ENCODE results near the gene MICAL3.

Gene MICAL3

DNA sequence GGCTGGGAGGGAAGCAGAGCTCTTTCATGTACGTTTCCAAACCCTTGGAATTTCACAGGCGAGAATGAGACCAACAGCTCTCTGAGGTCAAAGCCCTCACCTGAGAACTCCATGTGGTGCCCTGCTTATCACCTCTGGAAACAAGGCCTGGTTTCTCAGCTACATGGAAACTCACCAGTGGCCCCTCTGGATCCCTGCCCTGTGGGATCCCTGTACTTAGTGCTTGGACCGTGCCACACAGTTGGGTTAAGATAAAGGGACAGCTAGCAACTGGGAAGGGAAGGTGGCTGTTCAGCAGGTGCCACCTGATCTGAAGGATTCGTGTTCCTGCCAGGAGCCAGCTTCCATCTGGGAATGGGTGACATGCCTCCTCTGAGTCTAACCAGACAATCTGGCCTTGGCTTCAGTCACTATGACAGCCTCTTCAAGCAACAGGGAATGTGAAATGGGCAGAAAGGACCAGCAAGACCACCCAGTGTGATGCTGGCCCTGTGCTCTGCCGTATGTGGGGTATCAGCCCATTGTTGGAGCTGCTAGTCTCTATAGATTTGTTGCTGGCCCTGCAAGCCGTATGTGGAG is 195.8 kb downstream of the MICAL3 start:
- no peak for DNase-seq

GRCh38 chr22:17827466-17827865 is 196.9 kb downstream of the MICAL3 start:
- no peak for DNase-seq

DNA sequence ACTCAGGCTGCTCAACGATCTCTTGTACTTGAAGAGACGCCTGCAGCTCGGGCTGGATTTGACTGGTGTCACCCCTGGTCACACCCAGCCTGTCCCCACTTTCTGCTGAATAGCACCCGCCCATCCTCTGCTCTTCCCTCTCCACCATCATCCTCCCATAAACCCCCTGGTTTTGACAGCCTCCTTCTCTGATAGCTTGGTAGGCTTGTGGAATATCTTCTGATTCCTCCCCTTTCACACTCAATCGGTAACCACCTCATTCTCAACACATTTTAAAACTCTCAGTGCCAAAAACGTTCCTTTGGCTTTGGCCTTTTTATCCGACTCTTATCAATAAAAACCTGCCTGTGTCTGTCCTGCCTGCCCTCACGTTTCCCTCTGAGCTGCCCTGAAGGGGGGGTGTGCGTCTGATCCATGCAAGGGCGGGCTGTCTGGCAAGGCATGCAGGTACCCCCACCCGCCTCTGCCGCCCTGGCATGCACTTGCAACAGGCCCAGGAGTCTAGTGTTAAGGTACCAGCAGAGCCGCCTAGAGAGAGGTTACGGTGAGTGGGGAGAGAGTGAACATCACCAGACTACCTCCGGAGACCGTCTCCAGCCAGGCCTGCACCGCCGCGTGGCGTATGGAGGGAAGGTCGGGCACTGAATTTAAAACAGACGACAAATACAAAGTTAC is 198.3 kb downstream of the MICAL3 start:
- DNase-seq, result no peak

- DNase-seq, result no peak
These were observed 199.9 kb downstream of the MICAL3 start for GRCh38 chr22:17824457-17824856.

DNA sequence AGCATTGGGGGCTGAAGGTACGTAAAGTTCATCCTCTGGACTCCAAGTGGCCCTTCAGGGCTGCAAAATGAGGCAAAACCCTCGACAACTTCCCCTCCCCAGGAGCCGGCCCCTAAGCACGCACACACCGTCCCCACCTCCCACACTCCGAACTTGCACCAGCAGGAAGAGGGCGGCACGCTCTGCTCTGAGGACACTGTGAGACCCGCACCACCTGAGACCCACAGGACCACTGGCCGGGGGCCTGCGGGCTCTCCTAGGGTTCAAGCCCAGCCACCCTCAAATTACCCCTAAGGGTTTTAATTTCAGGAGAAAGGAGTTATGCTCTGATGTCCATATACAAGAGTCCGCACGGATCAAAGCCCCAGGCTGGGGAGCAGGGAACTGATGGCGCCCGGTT is 200.4 kb downstream of the MICAL3 start:
- DNase-seq, result no peak

- no peak for DNase-seq
These were observed 201.1 kb downstream of the MICAL3 start for GRCh38 chr22:17823226-17823625.

- DNase-seq, result no peak
These were observed 202.3 kb downstream of the MICAL3 start for GRCh38 chr22:17822087-17822486.

DNA sequence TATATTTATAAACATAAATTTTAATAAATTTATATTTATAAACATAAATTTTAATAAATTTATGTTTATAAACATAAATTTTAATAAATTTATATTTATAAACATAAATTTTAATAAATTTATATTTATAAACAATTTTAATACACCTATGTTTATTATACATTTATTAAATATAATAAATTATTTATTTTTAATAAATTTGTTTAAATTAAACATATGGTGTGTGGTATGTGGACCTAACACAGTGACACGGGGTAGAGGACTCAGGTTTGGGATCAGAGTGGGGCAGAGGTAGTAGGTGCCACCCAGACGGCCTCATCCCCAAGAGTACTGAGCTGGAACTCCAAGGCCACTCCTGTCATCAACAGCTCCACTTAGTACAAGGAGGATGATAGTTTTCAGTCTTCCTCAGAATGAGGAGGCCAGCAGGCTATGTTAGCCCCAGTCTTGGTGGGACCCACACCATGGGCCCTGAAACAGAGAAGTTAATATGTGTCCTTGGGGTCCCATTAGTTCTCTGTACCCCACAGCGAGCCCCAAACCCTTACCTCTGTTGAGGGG is 203.4 kb downstream of the MICAL3 start:
- no peak for DNase-seq

- DNase-seq, result no peak
These were observed 205.7 kb downstream of the MICAL3 start for GRCh38 chr22:17818649-17819048.

GRCh38 chr22:17818180-17818579 is 206.2 kb downstream of the MICAL3 start:
- DNase-seq, result no peak

GRCh38 chr22:17817511-17818065 is 206.8 kb downstream of the MICAL3 start:
- no peak for DNase-seq

GRCh38 chr22:17817079-17817478 is 207.3 kb downstream of the MICAL3 start:
- no peak for DNase-seq

- no peak for DNase-seq
These were observed 207.7 kb downstream of the MICAL3 start for GRCh38 chr22:17816649-17817048.

DNA sequence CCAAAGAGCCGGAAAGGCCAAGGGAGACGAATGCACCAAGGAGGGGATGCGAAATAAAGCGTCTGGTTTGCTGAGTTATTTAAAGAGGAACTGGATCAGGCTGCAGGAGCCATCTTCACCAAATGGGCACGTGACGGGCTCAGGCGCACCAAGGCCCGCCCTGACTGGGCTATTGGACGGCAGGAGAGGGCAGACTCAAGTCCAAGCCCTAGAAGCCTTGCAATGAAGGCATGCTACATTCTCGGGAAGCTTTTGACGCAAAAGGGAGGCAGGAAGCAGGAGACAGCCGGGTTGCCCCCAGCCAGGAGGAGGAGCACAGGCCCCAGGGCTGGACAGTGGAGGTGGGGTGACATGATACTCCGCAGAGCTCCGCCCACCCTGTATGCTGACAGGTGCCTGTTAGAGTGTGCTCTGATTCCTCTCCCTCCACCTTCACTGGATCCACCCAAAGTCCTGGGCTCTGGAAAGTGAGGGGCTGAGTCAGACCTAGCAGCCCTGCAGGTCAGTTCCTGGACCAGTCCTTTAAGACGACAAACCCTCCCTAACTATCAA is 208.6 kb downstream of the MICAL3 start:
- DNase-seq, result no peak

GRCh38 chr22:17814830-17815229 is 209.5 kb downstream of the MICAL3 start:
- DNase-seq, result no peak

DNA sequence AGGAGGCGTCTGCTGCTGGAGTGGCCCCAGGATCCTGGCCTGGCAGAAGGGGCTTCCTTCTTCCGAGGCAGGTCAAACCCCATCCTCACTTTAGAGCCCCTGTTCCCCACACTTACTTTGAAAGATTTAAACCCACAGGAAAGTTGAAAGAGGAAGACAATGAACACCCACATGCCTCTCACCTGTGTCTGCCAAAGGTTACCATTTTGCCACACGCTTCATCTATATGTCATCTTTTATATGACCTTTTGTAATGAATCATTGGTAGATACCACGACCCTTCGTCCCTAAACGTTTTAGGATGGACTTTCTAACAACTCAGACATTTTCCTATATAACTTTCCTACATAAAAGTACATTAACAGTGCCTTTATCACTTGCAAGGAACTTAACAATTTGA is 210.3 kb downstream of the MICAL3 start:
- DNase-seq, result no peak

DNA sequence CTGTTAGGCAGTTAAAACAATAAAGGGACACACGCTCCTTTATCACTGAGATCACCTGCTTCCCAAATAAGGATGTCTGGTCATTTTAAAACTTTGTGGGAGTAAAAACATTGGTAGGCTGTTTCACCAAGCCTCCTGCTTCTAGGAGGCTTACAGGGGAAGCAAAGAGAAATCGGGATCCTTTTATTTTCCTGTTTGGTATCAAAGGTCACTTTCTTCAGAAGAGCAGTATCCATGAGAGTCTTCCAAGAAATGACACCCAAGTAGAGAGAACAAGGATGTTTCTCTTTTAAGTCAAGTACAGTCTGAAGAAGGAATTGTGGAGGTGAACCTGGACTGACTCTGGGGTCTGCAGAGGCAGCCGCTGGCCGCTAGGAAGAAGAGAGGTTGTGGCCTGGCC is 213.2 kb downstream of the MICAL3 start:
- DNase-seq, result no peak

DNA sequence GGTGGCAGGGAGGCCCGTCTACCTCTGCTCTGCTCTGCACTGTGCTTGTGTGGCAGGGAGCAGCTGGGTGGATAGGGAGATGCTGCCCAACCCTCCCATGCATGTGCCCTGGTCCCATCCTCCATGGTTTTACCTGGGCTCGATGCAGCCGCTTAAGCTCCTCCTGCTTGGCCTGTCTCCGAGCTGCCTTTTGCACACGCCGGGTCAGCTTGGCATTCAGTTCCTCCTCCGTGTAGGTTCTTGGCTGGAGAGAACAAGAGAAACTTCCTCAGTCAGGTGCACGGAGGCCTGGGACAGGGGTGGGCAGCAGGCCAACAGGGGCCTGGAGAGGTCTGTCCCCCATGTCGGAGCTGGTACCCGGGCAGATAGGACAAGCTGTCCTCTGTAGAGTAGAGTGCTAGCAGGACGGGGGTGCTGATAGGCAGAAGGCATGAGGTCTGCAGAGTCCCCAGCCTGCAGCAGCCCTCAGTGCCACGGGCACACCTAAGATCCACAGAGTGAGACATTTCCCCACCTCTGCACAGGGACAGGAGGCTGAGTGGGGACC is 213.7 kb downstream of the MICAL3 start:
- no peak for DNase-seq

- DNase-seq, result no peak
These were observed 215.5 kb downstream of the MICAL3 start for GRCh38 chr22:17808693-17809403.

- no peak for DNase-seq
These were observed 216.6 kb downstream of the MICAL3 start for GRCh38 chr22:17807578-17808410.

- no peak for DNase-seq
These were observed 217.3 kb downstream of the MICAL3 start for GRCh38 chr22:17807086-17807485.

DNA sequence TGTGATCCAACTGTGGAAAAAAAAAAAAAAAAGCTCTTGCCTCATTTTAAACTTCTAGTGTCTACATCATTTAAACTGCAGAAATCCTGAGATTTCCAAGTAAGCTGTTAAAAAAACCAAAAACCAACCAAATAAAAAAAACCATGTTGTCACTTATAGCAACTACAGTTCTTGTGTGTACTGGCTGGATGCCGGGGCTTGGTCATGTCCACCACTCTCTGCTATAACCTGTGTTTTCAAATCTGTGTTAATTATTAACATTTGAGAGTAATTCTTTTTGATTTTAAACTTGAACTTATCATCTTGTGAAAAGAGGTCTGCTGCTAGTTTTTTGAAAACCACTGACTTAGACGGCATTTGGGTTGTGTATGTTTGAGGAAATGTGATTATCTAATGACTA is 217.9 kb downstream of the MICAL3 start:
- DNase-seq, result no peak

All from effector CD4-positive, alpha-beta T cell (primary cell).